MCF 10A (cell line): Measurements from ENCODE around the gene SMG6. TPM values are rescaled to one million over a fixed set of nuclear protein-coding genes. Genes with fewer than 3 reads are reported as not detected.

Experiments used
- BruUV-seq: library from RNA; stranded (reverse); fragments of 400-500 nt; replicated peaks from 2 replicates; lab custom pipeline; 2021; lab: Mats Ljungman, UMichigan
- CTCF ChIA-PET: fragments of 300-600 bp; sonication (Branson Sonifier 250); formaldehyde crosslinking; extraction: SDS; loops from one replicate; lab custom pipeline; 2021; ENCODE audit warnings: antibody characterized with exemption, inconsistent platforms; lab: Yijun Ruan, JAX
- POLR2A ChIA-PET: fragments of 300-600, 350-650 bp; sonication (Branson Sonifier 250); formaldehyde crosslinking; extraction: SDS; loops from one replicate; lab custom pipeline; 2020; ENCODE audit warnings: antibody characterized with exemption, inconsistent platforms; lab: Yijun Ruan, JAX
- DNase-seq: peaks from one replicate; pipeline ENCODE4 v3.0.0-alpha.2; 2018; ENCODE audit not compliant: unreplicated experiment
- H3K27ac Mint-ChIP-seq: one replicate; pipeline ENCODE4 v1.8.0; 2022; ENCODE audit warnings: mild to moderate bottlenecking, low read depth, mixed read lengths; ENCODE audit not compliant: unreplicated experiment
- H3K27me3 Mint-ChIP-seq: one replicate; pipeline ENCODE4 v1.8.0; 2022; ENCODE audit warnings: mixed read lengths; ENCODE audit not compliant: insufficient read depth, unreplicated experiment
- H3K36me3 Mint-ChIP-seq: one replicate; pipeline ENCODE4 v1.8.0; 2022; ENCODE audit warnings: mild to moderate bottlenecking, moderate library complexity, mixed read lengths; ENCODE audit not compliant: insufficient read depth, unreplicated experiment
- H3K4me1 Mint-ChIP-seq: one replicate; pipeline ENCODE4 v1.8.0; 2022; ENCODE audit warnings: mixed read lengths; ENCODE audit not compliant: insufficient read depth, unreplicated experiment
- H3K4me3 Mint-ChIP-seq: one replicate; pipeline ENCODE4 v1.8.0; 2022; ENCODE audit warnings: mild to moderate bottlenecking, moderate library complexity, mixed read lengths; ENCODE audit not compliant: unreplicated experiment
- H3K9me3 Mint-ChIP-seq: one replicate; pipeline ENCODE4 v1.8.0; 2022; ENCODE audit warnings: mixed read lengths; ENCODE audit not compliant: unreplicated experiment
- CTCF ChIP-seq: fragments of 200-600 bp; IDR thresholded peaks from one replicate; pipeline ENCODE4 v1.8.0; 2022; ENCODE audit warnings: antibody characterized with exemption, mild to moderate bottlenecking; ENCODE audit not compliant: unreplicated experiment
- intact Hi-C: fragments of 100-400 bp; cut with micrococcal nuclease; formaldehyde crosslinking; loops from 2 replicates; pipeline ENCODE4 v1.14.1; 2022
- total RNA-seq: library from RNA; stranded (reverse); gene quantifications from 2 replicates; pipeline ENCODE4 v1.2.3, GENCODE V29; 2022

The SMG6 gene
- total RNA-seq, 1 experiment from 2014 or later, result 17.0 TPM

- no peaks in the 10 kb centered on the region for H3K27me3 Mint-ChIP-seq
- POLR2A ChIA-PET, result interaction anchor here (0.6 to 2.2 kb wide), 10 partner anchors 8 to 1788 kb away, joined by 3 to 11 read pairs (median 3); no protein-coding TSS in a partner anchor
- peaks cover 20% of the 10 kb centered on the region for H3K4me1 Mint-ChIP-seq
- H3K36me3 Mint-ChIP-seq, result peaks cover 31% of the 10 kb centered on the region
- DNase-seq, result peak; percentile 92
- intact Hi-C loops, result no loop called here
- H3K9me3 Mint-ChIP-seq, result no peaks in the 10 kb centered on the region
- CTCF ChIA-PET, result interaction anchor here (0.6 to 1.6 kb wide), 4 partner anchors 13 to 179 kb away, joined by 3 to 4 read pairs (median 3); no protein-coding TSS in a partner anchor
- peak overlapping the region; percentile 92 for H3K27ac Mint-ChIP-seq
- peak overlapping the region; percentile 33 for H3K4me3 Mint-ChIP-seq
- no peak for TF ChIP-seq CTCF
- no TSS peak for BruUV-seq
Observed at GRCh38 chr17:2157675-2158395, 145.8 kb downstream of the SMG6 start.

GRCh38 chr17:2157081-2157480 lies 146.5 kb downstream of the SMG6 start:
- Mint-ChIP-seq H3K4me3 (no peak overlapping the region), H3K27ac (peak overlapping the region; percentile 92), H3K4me1 (peaks cover 20% of the 10 kb centered on the region), H3K27me3 (no peaks in the 10 kb centered on the region), H3K36me3 (peaks cover 31% of the 10 kb centered on the region), H3K9me3 (no peaks in the 10 kb centered on the region)
- intact Hi-C loops, result no loop called here
- no peak for DNase-seq
- no TSS peak for BruUV-seq
- POLR2A ChIA-PET, result interaction anchor here (0.8 to 2.2 kb wide), 6 partner anchors 9 to 54 kb away, joined by 3 to 11 read pairs (median 4); no protein-coding TSS in a partner anchor
- CTCF ChIA-PET, result interaction anchor here (1.6 kb wide), 1 partner anchor 12 kb away, joined by 3 read pairs; no protein-coding TSS in a partner anchor
- no peak for TF ChIP-seq CTCF

GRCh38 chr17:2156666-2157065 lies 146.9 kb downstream of the SMG6 start:
- BruUV-seq, result no TSS peak
- peak overlapping the region; percentile 92 for H3K27ac Mint-ChIP-seq

More at GRCh38 chr17:2156666-2157065, 146.9 kb downstream of the SMG6 start:
- no peaks in the 10 kb centered on the region for H3K9me3 Mint-ChIP-seq
- peaks cover 31% of the 10 kb centered on the region for H3K36me3 Mint-ChIP-seq
- TF ChIP-seq CTCF, result no peak
- ChIA-PET CTCF (interaction anchor here (0.7 kb wide), 1 partner anchor 889 kb away, joined by 3 read pairs; no protein-coding TSS in a partner anchor), POLR2A (interaction anchor here (0.6 to 2.2 kb wide), 5 partner anchors 9 to 436 kb away, joined by 3 to 11 read pairs (median 5); no protein-coding TSS in a partner anchor)
- no peak overlapping the region for H3K4me3 Mint-ChIP-seq
- H3K27me3 Mint-ChIP-seq, result no peaks in the 10 kb centered on the region
- intact Hi-C loops, result no loop called here
- H3K4me1 Mint-ChIP-seq, result peaks cover 21% of the 10 kb centered on the region
- no peak for DNase-seq
